Calu3 (cell line): ENCODE measurements around the gene GJA4. TPM values are rescaled to one million over a fixed set of nuclear protein-coding genes. Genes with fewer than 3 reads are reported as not detected.

Experiments
- BruUV-seq: library from RNA; stranded (reverse); fragments of 400-500 nt; replicated peaks from 2 replicates; lab custom pipeline; 2021; lab: Mats Ljungman, UMichigan
- CTCF ChIA-PET: fragments of 300-600 bp; sonication (Branson Sonifier 250); formaldehyde crosslinking; loops from one replicate; lab custom pipeline; 2022; ENCODE audit warnings: antibody characterized with exemption; lab: Charles Lee
- DNase-seq: peaks from one replicate; pipeline ENCODE4 v3.0.0; 2022
- H3K27ac Mint-ChIP-seq: one replicate; pipeline ENCODE4 v1.8.0; 2022; ENCODE audit warnings: mixed read lengths; ENCODE audit not compliant: unreplicated experiment
- H3K27me3 Mint-ChIP-seq: one replicate; pipeline ENCODE4 v1.8.0; 2022; ENCODE audit warnings: mixed read lengths; ENCODE audit not compliant: unreplicated experiment
- H3K36me3 Mint-ChIP-seq: one replicate; pipeline ENCODE4 v1.8.0; 2022; ENCODE audit warnings: mild to moderate bottlenecking, moderate library complexity, mixed read lengths; ENCODE audit not compliant: insufficient read depth, unreplicated experiment
- H3K4me1 Mint-ChIP-seq: one replicate; pipeline ENCODE4 v1.8.0; 2022; ENCODE audit warnings: mild to moderate bottlenecking, low read depth, mixed read lengths; ENCODE audit not compliant: unreplicated experiment
- H3K4me3 Mint-ChIP-seq: one replicate; pipeline ENCODE4 v1.8.0; 2022; ENCODE audit warnings: mild to moderate bottlenecking, low read depth, moderate library complexity, mixed read lengths; ENCODE audit not compliant: unreplicated experiment
- H3K9me3 Mint-ChIP-seq: one replicate; pipeline ENCODE4 v1.8.0; 2022; ENCODE audit warnings: low read depth, mixed read lengths; ENCODE audit not compliant: unreplicated experiment
- CTCF ChIP-seq: fragments of 200-600 bp; IDR thresholded peaks from one replicate; pipeline ENCODE4 v1.8.0; 2022; ENCODE audit warnings: antibody characterized with exemption; ENCODE audit not compliant: unreplicated experiment
- intact Hi-C: fragments of 100-400 bp; cut with micrococcal nuclease; formaldehyde crosslinking; loops from one replicate; pipeline ENCODE4 v1.10.0; 2022; ENCODE audit not compliant: unreplicated experiment
- total RNA-seq: library from RNA; stranded (reverse); gene quantifications from 2 replicates; pipeline ENCODE4 v1.2.3, GENCODE V29; 2022

The GJA4 gene
- total RNA-seq, 1 experiment from 2014 or later = not detected

- DNase-seq = no peak
- CTCF ChIA-PET = interaction anchor here (0.7 kb wide), 2 partner anchors 36 to 150 kb away, joined by 4 to 5 read pairs; no protein-coding TSS in a partner anchor
- no peaks in the 10 kb centered on the region for H3K4me1 Mint-ChIP-seq
- H3K9me3 Mint-ChIP-seq = no peaks in the 10 kb centered on the region
- intact Hi-C loops = no loop called here
- no peak overlapping the region for H3K27ac Mint-ChIP-seq
- no peaks in the 10 kb centered on the region for H3K27me3 Mint-ChIP-seq
- no peak for TF ChIP-seq CTCF
- no peak overlapping the region for H3K4me3 Mint-ChIP-seq
- no peaks in the 10 kb centered on the region for H3K36me3 Mint-ChIP-seq
- no TSS peak for BruUV-seq
Observed at GRCh38 chr1:34833711-34834110, 40.9 kb downstream of the GJA4 start.

GRCh38 chr1:34839526-34840305 lies 46.9 kb downstream of the GJA4 start:
- Mint-ChIP-seq H3K4me1 (peaks cover 8% of the 10 kb centered on the region), H3K27ac (no peak overlapping the region), H3K4me3 (no peak overlapping the region), H3K27me3 (no peaks in the 10 kb centered on the region), H3K9me3 (no peaks in the 10 kb centered on the region), H3K36me3 (no peaks in the 10 kb centered on the region)
- BruUV-seq = no TSS peak
- DNase-seq = no peak
- intact Hi-C loops = no loop called here
- TF ChIP-seq CTCF = no peak
- CTCF ChIA-PET = no interaction called here

- DNase-seq = no peak
- no peaks in the 10 kb centered on the region for H3K36me3 Mint-ChIP-seq
- H3K4me1 Mint-ChIP-seq = peaks cover 8% of the 10 kb centered on the region
- no peaks in the 10 kb centered on the region for H3K9me3 Mint-ChIP-seq
- no peaks in the 10 kb centered on the region for H3K27me3 Mint-ChIP-seq
- intact Hi-C loops = no loop called here
- CTCF ChIA-PET = no interaction called here
- H3K4me3 Mint-ChIP-seq = no peak overlapping the region
- no TSS peak for BruUV-seq
- H3K27ac Mint-ChIP-seq = no peak overlapping the region
- TF ChIP-seq CTCF = no peak
Observed at GRCh38 chr1:34840426-34840825, 47.6 kb downstream of the GJA4 start.

GRCh38 chr1:34842073-34842472 lies 49.3 kb downstream of the GJA4 start:
- no peaks in the 10 kb centered on the region for H3K27me3 Mint-ChIP-seq
- no peaks in the 10 kb centered on the region for H3K9me3 Mint-ChIP-seq
- no peaks in the 10 kb centered on the region for H3K36me3 Mint-ChIP-seq
- intact Hi-C loops = no loop called here
- H3K4me3 Mint-ChIP-seq = no peak overlapping the region
- no peak for DNase-seq
- H3K4me1 Mint-ChIP-seq = peaks cover 8% of the 10 kb centered on the region
- TF ChIP-seq CTCF = no peak
- no TSS peak for BruUV-seq
- H3K27ac Mint-ChIP-seq = no peak overlapping the region
- CTCF ChIA-PET = no interaction called here
